GM12878 (cell line): ENCODE measurements around the gene P4HA2. TPM values are rescaled to one million over a fixed set of nuclear protein-coding genes. Genes with fewer than 3 reads are reported as not detected.

Experiments
- BACH1 ChIP-seq: fragments of 450-650 bp; IDR thresholded peaks from 2 replicates; pipeline ENCODE4 v1.6.1; 2017; ENCODE audit warnings: mild to moderate bottlenecking, borderline replicate concordance
- CEBPZ ChIP-seq: fragments of 150-350 bp; IDR thresholded peaks from 2 replicates; pipeline ENCODE4 v1.6.1; 2016; ENCODE audit warnings: low read depth, low read length
- CHD2 ChIP-seq: IDR thresholded peaks from 2 replicates; pipeline ENCODE4 v1.6.1; 2011; ENCODE audit warnings: low read depth, low read length, improper control_type of control experiment, borderline replicate concordance
- CTCF ChIP-seq, 3 experiments: IDR thresholded peaks in 2 of 3; conservative IDR thresholded peaks in 1 of 3; 2 replicates each; pipeline ENCODE4 v1.5.1; 2011; ENCODE audit warnings: low read depth in 3 of 3, low read length in 3 of 3, mild to moderate bottlenecking in 3 of 3, control low read depth in 2 of 3, moderate library complexity in 2 of 3, inconsistent platforms in 1 of 3, mixed read lengths in 1 of 3; ENCODE audit not compliant: control insufficient read depth in 2 of 3, insufficient read depth in 1 of 3; ENCODE audit errors: extremely low read depth in 1 of 3
- DPF2 ChIP-seq: fragments of 450-650 bp; IDR thresholded peaks from 2 replicates; pipeline ENCODE4 v1.6.1; 2017; ENCODE audit warnings: mild to moderate bottlenecking
- ELK1 ChIP-seq: IDR thresholded peaks from 2 replicates; pipeline ENCODE4 v1.6.1; 2012; ENCODE audit warnings: low read depth, low read length, improper control_type of control experiment
- MXI1 ChIP-seq: fragments of 150-350 bp; IDR thresholded peaks from 2 replicates; pipeline ENCODE4 v1.6.1; 2011; ENCODE audit warnings: low read depth, mild to moderate bottlenecking, inconsistent platforms, low read length, improper control_type of control experiment
- NKRF ChIP-seq: fragments of 450-650 bp; conservative IDR thresholded peaks from 2 replicates; pipeline ENCODE4 v1.6.1; 2017; ENCODE audit warnings: mild to moderate bottlenecking, moderate library complexity
- NR2C1 ChIP-seq: fragments of 450-650 bp; IDR thresholded peaks from 2 replicates; pipeline ENCODE4 v1.6.1; 2017; ENCODE audit warnings: antibody characterized with exemption, mild to moderate bottlenecking, moderate library complexity
- NR2F1 ChIP-seq: fragments of 450-650 bp; conservative IDR thresholded peaks from 2 replicates; pipeline ENCODE4 v1.6.1; 2017; ENCODE audit warnings: mild to moderate bottlenecking
- POLR2A ChIP-seq: IDR thresholded peaks from 2 replicates; pipeline ENCODE4 v1.6.1; 2011; ENCODE audit warnings: low read depth, mild to moderate bottlenecking, low read length
- SMARCA5 ChIP-seq: fragments of 450-650 bp; IDR thresholded peaks from 2 replicates; pipeline ENCODE4 v1.6.1; 2017; ENCODE audit warnings: mild to moderate bottlenecking
- YBX1 ChIP-seq: fragments of 450-650 bp; IDR thresholded peaks from 2 replicates; pipeline ENCODE4 v1.6.1; 2016; ENCODE audit warnings: antibody characterized with exemption
- polyA plus RNA-seq, 11 experiments: library from polyadenylated mRNA; depleted of rRNA in 4 of 11; unstranded in 6 of 11; stranded (reverse) in 5 of 11; fragments of >200 nt; fragmentation: Nextera tagmentation in 4 of 11; fragmentation: Illumina TruSeq in 1 of 11; extraction: Ambion mirVana in 4 of 11; extraction: Trizol in 1 of 11; gene quantifications; 1 replicate in 1 of 11; 2 replicates in 10 of 11; pipeline versions ENCODE4 v1.2.1 to v1.2.3, GENCODE V29; 2011 to 2016; ENCODE audit warnings: inconsistent platforms in 2 of 11, missing spikeins in 2 of 11, low read depth in 1 of 11
- total RNA-seq, 4 experiments: library from RNA; depleted of rRNA in 3 of 4; stranded (reverse); fragments of >200 nt in 3 of 4; fragmentation: Illumina TruSeq in 1 of 4; extraction: Trizol in 1 of 4; gene quantifications; 2 replicates each; pipeline versions ENCODE4 v1.2.1 to v1.2.3, GENCODE V29; 2013 to 2021
- TF ChIP-seq, protein P1 (sequence below): fragments of 450-650 bp; formaldehyde crosslinking; IDR thresholded peaks from 2 replicates; pipeline ENCODE4 v1.5.0; 2022; ENCODE audit warnings: mild to moderate bottlenecking, missing genetic modification characterization
- TF ChIP-seq, protein P2 (sequence below): fragments of 150-350 bp; IDR thresholded peaks from 2 replicates; pipeline ENCODE4 v1.6.1; 2014; ENCODE audit warnings: mild to moderate bottlenecking, low read depth, low read length

P4HA2 gene
- total and polyA plus RNA-seq, 10 of the 15 experiments (the other 5 are each of a cell fraction or from before 2014, with no cell fraction given) = 4.7 to 10.9 (median 7.5) TPM

DNA sequence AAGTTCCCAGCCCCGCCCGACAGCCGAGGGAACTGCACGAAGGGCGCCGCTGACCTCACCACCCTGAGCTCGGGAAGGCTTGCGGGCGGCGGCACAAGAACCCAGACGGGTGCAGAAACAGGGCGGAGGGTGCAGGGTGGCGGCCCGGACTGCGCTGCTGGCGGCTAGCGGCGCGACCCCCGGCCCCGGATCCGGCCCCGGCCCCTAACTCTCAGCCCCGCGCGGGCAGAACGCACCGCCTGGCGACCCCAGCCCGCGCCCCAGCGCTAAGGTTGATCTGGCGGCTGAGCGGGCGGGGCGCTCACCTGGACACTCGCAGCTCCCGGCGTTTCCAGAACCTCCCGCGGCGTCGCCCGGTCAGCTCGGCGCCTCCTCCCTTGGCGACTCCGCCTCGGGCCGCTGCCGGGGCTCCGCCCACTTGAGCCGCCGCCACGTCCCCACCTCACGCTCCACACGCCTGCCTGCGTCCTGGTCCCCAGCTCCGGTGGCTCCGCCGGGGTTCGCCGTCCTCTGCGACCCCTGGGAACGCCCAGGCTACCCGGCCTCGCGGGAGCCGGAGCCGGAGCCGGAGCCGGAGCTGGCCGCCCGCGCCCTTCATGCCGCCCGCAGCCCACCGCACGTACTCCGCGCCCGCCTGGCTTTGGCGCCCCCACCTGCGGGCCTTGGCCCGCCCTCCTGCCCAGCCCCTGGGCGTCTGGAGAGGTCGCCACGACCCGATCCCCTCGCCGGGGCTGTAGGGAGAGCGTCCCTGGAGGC, at the start of gene P4HA2 (continued):
- TF ChIP-seq, protein P1, sequence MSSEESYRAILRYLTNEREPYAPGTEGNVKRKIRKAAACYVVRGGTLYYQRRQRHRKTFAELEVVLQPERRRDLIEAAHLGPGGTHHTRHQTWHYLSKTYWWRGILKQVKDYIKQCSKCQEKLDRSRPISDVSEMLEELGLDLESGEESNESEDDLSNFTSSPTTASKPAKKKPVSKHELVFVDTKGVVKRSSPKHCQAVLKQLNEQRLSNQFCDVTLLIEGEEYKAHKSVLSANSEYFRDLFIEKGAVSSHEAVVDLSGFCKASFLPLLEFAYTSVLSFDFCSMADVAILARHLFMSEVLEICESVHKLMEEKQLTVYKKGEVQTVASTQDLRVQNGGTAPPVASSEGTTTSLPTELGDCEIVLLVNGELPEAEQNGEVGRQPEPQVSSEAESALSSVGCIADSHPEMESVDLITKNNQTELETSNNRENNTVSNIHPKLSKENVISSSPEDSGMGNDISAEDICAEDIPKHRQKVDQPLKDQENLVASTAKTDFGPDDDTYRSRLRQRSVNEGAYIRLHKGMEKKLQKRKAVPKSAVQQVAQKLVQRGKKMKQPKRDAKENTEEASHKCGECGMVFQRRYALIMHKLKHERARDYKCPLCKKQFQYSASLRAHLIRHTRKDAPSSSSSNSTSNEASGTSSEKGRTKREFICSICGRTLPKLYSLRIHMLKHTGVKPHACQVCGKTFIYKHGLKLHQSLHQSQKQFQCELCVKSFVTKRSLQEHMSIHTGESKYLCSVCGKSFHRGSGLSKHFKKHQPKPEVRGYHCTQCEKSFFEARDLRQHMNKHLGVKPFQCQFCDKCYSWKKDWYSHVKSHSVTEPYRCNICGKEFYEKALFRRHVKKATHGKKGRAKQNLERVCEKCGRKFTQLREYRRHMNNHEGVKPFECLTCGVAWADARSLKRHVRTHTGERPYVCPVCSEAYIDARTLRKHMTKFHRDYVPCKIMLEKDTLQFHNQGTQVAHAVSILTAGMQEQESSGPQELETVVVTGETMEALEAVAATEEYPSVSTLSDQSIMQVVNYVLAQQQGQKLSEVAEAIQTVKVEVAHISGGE = no peak
- 0 out of 2 replicates have a peak, but pooled peaks have one; percentile 7 for TF ChIP-seq NR2C1
- TF ChIP-seq POLR2A = peak; percentile 68
- TF ChIP-seq, protein P2, sequence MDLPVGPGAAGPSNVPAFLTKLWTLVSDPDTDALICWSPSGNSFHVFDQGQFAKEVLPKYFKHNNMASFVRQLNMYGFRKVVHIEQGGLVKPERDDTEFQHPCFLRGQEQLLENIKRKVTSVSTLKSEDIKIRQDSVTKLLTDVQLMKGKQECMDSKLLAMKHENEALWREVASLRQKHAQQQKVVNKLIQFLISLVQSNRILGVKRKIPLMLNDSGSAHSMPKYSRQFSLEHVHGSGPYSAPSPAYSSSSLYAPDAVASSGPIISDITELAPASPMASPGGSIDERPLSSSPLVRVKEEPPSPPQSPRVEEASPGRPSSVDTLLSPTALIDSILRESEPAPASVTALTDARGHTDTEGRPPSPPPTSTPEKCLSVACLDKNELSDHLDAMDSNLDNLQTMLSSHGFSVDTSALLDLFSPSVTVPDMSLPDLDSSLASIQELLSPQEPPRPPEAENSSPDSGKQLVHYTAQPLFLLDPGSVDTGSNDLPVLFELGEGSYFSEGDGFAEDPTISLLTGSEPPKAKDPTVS = peak; percentile 78
- TF ChIP-seq CHD2 = no peak
- peak; percentile 77 for TF ChIP-seq SMARCA5
- peak; percentile 47 for TF ChIP-seq MXI1
- TF ChIP-seq DPF2 = 0 out of 2 replicates have a peak, but pooled peaks have one; percentile 65
- no peak for TF ChIP-seq YBX1
- no peak for TF ChIP-seq ELK1
- TF ChIP-seq CEBPZ = no peak
- 0 out of 2 replicates have a peak, but pooled peaks have one; percentile 29 for TF ChIP-seq BACH1
- TF ChIP-seq NKRF = 0 out of 2 replicates have a peak, but pooled peaks have one; percentile 47
- 0 out of 2 replicates have a peak, but pooled peaks have one; percentile 56 for TF ChIP-seq NR2F1
- TF ChIP-seq CTCF (IDR thresholded peaks at IDR 0.05 in 2 of 3, conservative IDR thresholded peaks at IDR 0.05 in 1 of 3; ENCODE audit: control insufficient read depth in 2 of 3, extremely low read depth in 1 of 3, insufficient read depth in 1 of 3, low read depth in 3 of 3, low read length in 3 of 3) = peak in 1 of 3 experiments; percentile 18; a peak in 1 of 6 replicates
